Measurements from ENCODE around the gene FBXO33. TPM values are rescaled to one million over a fixed set of nuclear protein-coding genes. Genes with fewer than 3 reads are reported as not detected.
"Not testable (repeated sequence)": the region's sequence is repeated elsewhere in the genome, so short reads cannot be mapped to it uniquely, and the experiment has no call there.

FBXO33 gene
- total RNA-seq, 1 donor from 2014 or later, result 10.5 TPM

- H3K9me3 Mint-ChIP-seq, result peaks cover 27% of the 10 kb centered on the region
Measured at GRCh38 chr14:39365354-39365753, 66.9 kb downstream of the FBXO33 start.

GRCh38 chr14:39364509-39364908 is 67.7 kb downstream of the FBXO33 start:
- no peak overlapping the region for H3K4me3 Mint-ChIP-seq
- H3K4me1 Mint-ChIP-seq, result no peaks in the 10 kb centered on the region
- H3K36me3 Mint-ChIP-seq, result peaks cover 49% of the 10 kb centered on the region
- DNase-seq (ENCODE audit: low spot score in 2 of 2, unreplicated experiment in 2 of 2), result no peak
- no peak overlapping the region for H3K27ac Mint-ChIP-seq
- H3K27me3 Mint-ChIP-seq (ENCODE audit: low read depth), result no peaks in the 10 kb centered on the region
- TF ChIP-seq CTCF (IDR thresholded peaks at IDR 0.05; ENCODE audit: unreplicated experiment), result no peak
- peaks cover 34% of the 10 kb centered on the region for H3K9me3 Mint-ChIP-seq

More at GRCh38 chr14:39365354-39365753, 66.9 kb downstream of the FBXO33 start:
- H3K27me3 Mint-ChIP-seq (ENCODE audit: low read depth), result no peaks in the 10 kb centered on the region
- no peak for TF ChIP-seq CTCF (IDR thresholded peaks at IDR 0.05; ENCODE audit: unreplicated experiment)
- no peak for DNase-seq (ENCODE audit: low spot score in 2 of 2, unreplicated experiment in 2 of 2)
- no peak overlapping the region for H3K27ac Mint-ChIP-seq
- H3K4me3 Mint-ChIP-seq, result no peak overlapping the region
- H3K36me3 Mint-ChIP-seq, result peaks cover 41% of the 10 kb centered on the region
- no peaks in the 10 kb centered on the region for H3K4me1 Mint-ChIP-seq

DNA sequence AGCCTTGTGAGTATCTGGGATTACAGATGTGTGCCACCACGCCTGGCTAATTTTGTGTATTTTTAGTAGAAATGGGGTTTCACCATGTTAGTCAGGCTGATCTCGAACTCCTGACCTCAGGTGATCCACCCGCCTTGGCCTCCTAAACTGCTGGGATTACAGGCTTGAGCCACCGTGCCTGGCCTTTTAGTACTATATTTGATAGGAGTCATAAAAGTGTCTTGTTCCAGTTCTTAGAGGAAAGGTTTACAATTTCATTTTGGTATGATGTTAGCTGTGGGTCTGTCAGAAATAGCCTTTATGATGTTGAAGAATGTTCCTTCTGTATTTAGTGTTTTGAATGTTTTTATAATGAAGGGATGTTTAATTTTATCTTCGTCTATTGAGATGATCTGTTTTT is 70.7 kb downstream of the FBXO33 start:
- H3K27ac Mint-ChIP-seq; H3K4me3 Mint-ChIP-seq; H3K4me1 Mint-ChIP-seq; DNase-seq (ENCODE audit: low spot score in 2 of 2, unreplicated experiment in 2 of 2); H3K27me3 Mint-ChIP-seq (ENCODE audit: low read depth): not testable (repeated sequence)
- Mint-ChIP-seq H3K9me3 (peaks cover 55% of the 10 kb centered on the region), H3K36me3 (peaks cover 72% of the 10 kb centered on the region)

GRCh38 chr14:39360316-39360715 is 71.9 kb downstream of the FBXO33 start:
- H3K4me3 Mint-ChIP-seq, result no peak overlapping the region
- H3K36me3 Mint-ChIP-seq, result peaks cover 77% of the 10 kb centered on the region
- no peak overlapping the region for H3K27ac Mint-ChIP-seq
- no peak for DNase-seq (ENCODE audit: low spot score in 2 of 2, unreplicated experiment in 2 of 2)
- H3K4me1 Mint-ChIP-seq, result no peaks in the 10 kb centered on the region
- peaks cover 54% of the 10 kb centered on the region for H3K9me3 Mint-ChIP-seq
- no peaks in the 10 kb centered on the region for H3K27me3 Mint-ChIP-seq (ENCODE audit: low read depth)
- no peak for TF ChIP-seq CTCF (IDR thresholded peaks at IDR 0.05; ENCODE audit: unreplicated experiment)

DNA sequence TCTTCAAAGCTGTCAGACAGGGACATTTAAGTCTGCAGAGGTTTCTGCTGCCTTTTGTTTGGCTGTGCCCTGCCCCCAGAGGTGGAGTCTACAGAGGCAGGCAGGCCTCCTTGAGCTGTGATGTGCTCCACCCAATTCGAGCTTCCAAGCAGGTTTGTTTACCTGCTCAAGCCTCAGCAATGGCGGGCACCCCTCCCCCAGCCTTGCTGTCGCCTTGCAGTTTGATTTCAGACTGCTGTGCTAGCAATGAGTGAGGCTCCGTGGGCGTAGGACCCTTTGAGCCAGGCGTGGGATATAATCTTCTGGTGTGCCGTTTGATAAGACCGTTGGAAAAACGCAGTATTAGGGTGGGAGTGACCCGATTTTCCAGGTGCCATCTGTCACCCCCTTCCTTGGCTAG is 73.2 kb downstream of the FBXO33 start:
- H3K27ac Mint-ChIP-seq; DNase-seq (ENCODE audit: low spot score in 2 of 2, unreplicated experiment in 2 of 2); H3K4me1 Mint-ChIP-seq; H3K27me3 Mint-ChIP-seq (ENCODE audit: low read depth); H3K4me3 Mint-ChIP-seq: not testable (repeated sequence)
- Mint-ChIP-seq H3K36me3 (peaks cover 76% of the 10 kb centered on the region), H3K9me3 (peaks cover 49% of the 10 kb centered on the region)

- Mint-ChIP-seq H3K36me3 (peaks cover 44% of the 10 kb centered on the region), H3K4me3 (no peak overlapping the region), H3K27ac (no peak overlapping the region), H3K27me3 (ENCODE audit: low read depth) (no peaks in the 10 kb centered on the region), H3K4me1 (no peaks in the 10 kb centered on the region), H3K9me3 (peaks cover 20% of the 10 kb centered on the region)
- no peak for DNase-seq (ENCODE audit: low spot score in 2 of 2, unreplicated experiment in 2 of 2)
- no peak for TF ChIP-seq CTCF (IDR thresholded peaks at IDR 0.05; ENCODE audit: unreplicated experiment)
Measured at GRCh38 chr14:39351708-39352107, 80.5 kb downstream of the FBXO33 start.

DNA sequence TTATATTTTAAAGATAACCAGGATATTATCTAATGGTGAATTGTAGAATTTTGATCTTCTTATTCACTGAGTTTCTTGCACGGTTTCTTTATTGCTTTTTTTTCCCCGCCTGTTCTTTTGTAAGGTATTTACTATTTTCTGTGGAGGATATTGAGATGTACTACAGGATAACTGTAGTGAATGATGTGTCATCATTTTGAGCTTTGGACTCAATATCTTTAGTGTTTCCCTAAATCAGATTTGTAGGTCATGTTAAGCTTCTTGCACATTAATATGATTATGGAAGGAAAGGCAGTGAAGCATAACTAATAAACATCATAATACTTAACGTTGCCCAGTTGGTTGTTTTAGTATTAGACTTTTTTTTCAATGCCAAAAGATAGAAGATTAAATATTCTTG is 81.4 kb downstream of the FBXO33 start:
- Mint-ChIP-seq H3K27me3 (ENCODE audit: low read depth) (no peaks in the 10 kb centered on the region), H3K36me3 (peaks cover 40% of the 10 kb centered on the region), H3K9me3 (peaks cover 14% of the 10 kb centered on the region), H3K4me1 (no peaks in the 10 kb centered on the region), H3K27ac (no peak overlapping the region), H3K4me3 (no peak overlapping the region)
- TF ChIP-seq CTCF (IDR thresholded peaks at IDR 0.05; ENCODE audit: unreplicated experiment), result no peak
- DNase-seq (ENCODE audit: low spot score in 2 of 2, unreplicated experiment in 2 of 2), result no peak
